GM12891 (cell line): ENCODE results near the gene CISH.

Experiments
- PAX5 ChIP-seq: IDR thresholded peaks from 2 replicates; pipeline ENCODE4 v1.6.1; 2011; ENCODE audit warnings: low read length, moderate library complexity, mild to moderate bottlenecking; ENCODE audit not compliant: insufficient read depth, severe bottlenecking
- POLR2A ChIP-seq: IDR thresholded peaks from 2 replicates; pipeline ENCODE4 v1.6.1; 2011; ENCODE audit warnings: low read depth, low read length, control low read depth
- POLR2AphosphoS5 ChIP-seq: IDR thresholded peaks from 2 replicates; pipeline ENCODE4 v1.6.1; 2011; ENCODE audit warnings: low read depth, low read length, control low read depth

DNA sequence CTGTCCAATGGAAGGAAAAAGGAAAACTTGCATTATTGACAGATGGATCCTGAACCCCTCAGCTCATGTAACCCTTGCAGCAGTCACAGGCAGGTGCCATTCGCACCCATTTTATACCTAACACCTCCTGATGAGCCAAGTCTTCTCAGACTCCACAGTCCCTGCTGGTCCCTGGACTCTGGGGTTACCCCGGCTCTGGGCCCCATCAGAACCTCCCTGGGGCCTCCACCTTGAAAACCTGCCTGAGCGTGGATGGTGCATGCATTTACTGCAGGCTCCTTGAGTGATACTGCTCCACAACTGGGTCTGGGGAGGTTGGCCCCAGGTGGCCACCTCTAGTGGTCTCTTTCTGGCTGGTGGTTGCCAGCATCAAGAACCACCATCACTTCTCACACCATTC is 47.3 kb upstream of the CISH start:
- TF ChIP-seq POLR2A (no peak), PAX5 (no peak), POLR2AphosphoS5 (no peak)
